Globus pallidus (tissue), 1 donor: ENCODE data around the gene ELL.

Experiments
- DNase-seq: peaks from one replicate; pipeline ENCODE4 v3.0.0-alpha.2; 2015; ENCODE audit warnings: low spot score

The ELL gene

DNA sequence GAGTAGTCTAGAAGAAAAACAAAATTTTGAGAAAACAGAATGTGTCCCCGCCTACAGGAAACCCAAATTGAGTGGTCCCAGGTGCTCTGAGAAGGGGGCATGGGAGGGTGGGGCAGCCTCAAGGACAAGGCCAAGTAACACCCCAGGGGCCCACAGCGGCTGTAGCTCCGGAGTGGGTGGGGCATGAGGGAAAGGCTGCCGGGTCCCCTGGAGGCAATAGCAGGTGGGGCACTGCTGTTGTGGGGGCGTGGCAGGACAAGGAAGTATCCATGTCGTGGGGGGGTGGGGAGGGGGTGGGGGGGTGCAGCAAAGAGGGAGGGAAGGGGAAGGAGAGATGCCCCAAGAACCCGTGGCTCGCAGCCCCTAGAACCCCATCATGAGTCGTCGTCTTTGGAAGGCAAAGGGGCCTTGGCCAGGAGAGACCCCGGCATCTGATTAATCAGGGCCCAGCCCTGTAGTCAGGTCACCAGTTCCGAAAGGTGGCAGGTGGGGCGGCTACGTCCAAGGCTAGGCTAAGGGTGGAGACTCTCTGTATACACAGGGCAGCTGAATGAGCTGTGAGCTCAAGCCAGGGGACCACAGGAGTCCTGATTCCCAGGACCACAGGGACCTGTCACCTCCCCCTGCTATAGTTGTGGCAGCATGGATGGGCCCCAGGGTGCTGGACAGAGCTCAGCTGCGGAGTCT, 76.5 kb downstream of the ELL start:
- DNase-seq: no peak

DNA sequence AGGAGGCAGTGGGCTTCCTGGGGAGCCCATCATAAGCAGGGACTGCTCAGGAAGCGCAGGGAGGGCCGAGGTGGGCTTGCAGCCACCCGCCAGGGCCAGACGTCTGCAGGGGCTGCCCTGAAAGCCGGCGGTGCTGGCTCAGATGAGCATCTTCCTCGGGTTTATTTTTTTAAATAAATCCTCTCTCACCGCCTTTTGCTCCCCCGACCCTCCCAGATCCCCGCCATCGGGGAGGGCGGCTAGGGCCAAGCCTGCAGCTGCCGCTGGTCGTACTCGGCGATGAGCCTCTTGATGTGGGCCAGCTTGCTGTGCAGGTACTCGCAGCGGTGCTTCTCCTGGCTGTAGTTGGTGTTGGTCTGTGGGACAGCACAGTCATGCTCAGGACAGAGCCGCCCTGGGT, 77.4 kb downstream of the ELL start:
- no peak for DNase-seq

DNA sequence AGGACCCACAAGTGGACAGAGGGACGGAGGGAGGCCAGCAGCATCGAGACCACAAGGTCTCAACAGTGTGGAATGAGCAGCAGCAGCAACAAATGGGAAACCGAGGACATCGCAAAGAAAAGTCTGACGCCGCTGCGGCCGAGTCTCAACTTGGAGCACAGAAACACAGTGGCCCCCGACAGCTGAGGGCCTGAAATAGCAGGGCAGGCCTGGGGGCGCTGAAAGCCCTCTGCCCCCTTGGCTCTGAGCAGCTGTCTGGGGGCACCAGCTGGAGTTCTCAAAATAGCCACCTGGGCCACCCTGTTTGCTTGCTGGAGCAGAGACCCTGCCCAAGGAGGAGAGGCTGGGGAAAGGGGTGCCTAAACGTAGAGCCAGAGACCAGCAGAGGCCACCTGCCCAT, 78.0 kb downstream of the ELL start:
- no peak for DNase-seq

DNA sequence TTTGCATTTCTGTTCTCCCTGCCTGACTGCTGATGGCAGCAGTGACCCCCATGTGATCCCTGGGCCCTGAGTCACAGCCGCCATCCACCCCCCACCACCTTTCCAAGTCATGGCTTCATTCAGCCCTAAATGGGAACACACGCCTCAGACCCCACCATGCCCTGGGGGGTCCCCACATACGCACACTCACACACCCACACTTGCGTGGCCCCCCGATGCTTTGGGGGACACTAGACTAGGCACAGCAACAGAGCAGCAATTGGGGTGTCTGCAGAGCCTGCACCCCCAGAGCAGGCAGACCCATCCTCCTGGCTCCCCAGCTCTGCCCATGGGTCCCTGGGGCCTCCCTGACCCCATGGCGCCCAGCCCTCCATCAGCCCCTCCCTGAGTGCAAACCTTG, 78.5 kb downstream of the ELL start:
- no peak for DNase-seq

DNA sequence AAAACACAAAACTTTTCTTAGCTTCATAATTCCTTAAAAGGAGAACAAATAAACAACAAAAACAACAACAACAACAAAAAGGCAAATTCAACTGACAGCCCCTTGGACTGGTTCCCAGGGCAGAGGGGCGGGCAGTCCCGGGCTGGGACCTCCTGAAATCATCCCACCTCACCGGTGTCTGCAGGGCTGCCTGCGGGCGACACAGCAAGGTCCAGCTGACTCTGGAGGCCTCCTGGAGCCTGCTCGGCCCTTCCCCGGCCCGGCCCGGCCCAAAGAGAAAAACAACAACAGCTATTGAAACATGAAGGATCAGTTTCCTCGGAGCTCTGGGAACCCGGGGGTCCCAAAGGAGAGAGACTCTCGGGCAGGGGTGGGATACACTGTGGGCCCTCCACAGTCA, 78.9 kb downstream of the ELL start:
- no peak for DNase-seq

DNA sequence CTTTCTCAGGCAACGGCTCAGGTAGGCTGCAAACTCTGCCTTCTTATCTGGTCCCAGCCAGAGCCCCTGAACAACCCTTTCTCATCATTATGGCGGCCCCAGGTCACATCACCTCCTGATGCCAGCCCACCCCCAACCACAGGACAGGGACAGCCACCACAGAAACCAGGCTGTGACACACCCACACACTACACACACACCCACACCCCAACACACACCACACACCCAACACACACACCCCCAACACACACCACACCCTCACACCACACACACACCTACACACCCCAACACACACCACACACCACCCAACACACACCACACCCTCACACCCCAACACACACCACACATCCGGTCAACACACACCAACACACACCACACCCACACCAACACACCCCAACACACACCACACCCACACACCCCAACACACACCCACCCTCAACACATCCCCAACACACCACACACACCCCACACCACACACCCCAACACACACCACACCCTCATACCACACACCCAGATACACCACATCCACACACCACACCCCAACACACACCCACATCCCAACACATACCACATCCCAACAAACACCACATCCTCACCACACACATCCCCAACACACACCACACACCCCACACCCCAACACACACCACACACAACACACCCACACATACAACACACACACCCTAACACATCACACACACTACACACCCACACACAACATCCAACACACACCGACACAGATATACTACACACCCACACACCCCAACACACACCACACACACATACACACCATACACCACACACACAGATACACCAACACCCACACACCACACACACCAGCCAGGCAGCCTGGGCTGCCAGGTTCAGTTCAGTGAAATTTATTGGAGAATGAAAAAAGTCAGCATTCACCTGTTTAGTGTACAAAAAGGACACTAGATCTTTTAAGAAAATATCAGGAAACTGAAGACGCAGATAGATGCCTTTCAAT, 79.8 kb downstream of the ELL start:
- DNase-seq: no peak

DNA sequence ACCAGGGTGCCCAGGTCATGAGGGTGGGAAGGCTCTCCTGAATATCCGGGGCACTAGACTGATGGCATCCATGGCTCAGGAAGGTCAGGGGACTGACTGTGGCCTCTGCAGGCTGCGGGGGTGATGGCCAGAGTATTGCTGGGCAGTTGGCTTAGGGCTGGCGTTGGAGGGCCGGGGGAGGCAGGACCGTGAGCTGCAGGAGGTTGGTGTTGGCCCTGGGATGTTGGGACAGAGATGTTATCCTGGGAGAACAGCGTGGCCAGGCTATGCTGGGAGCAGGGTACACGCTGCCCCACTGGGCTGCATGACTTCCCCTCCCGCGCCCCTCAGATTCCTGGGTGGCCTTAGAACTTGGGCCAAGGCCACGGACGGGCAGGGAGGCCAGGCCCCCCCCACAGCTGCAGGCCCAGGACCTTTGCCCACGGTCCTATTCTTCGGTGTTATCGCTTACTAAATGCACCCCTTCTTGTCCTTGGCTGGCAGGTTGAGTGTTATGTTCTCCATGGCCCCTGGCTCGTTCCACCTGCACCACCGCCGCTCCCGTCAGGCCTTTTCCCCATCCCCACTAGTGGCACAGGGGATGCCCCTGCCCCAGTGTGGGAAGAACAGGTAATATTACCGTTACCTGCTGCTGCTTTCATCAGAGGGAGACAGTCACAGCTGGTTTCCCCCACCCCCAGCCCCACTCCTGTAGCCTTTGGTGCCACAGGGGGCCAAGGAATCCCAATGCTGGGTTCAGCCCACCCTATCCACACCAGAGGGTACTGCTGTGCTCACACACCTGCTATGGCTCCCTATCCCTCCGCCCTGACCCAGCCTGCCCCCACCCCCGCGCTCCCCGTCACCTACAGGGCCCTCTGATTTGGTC, 80.7 kb downstream of the ELL start:
- DNase-seq: no peak

DNA sequence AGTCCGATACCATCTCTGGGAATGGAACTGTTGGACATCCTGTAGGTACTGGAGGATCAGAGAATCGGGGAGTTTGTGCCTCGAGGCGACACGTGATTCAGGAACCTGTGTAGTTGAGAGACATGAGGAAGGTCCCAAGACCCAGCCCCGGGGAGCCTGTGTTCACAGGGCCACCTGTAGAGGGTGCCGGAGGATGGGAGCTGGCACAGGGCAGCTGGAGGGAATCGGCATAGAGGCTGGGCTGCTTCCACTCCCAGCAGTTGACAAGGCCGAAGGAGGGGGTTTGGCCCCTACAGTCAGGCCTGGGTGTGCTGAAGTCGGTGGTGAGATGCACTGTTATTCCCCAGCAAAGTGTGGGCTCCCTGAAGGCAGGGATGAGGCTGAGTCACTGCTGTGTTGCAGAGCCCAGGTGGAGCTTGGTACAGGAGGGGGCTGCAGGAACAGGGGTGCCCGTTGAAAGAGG, 81.4 kb downstream of the ELL start:
- DNase-seq: no peak

DNA sequence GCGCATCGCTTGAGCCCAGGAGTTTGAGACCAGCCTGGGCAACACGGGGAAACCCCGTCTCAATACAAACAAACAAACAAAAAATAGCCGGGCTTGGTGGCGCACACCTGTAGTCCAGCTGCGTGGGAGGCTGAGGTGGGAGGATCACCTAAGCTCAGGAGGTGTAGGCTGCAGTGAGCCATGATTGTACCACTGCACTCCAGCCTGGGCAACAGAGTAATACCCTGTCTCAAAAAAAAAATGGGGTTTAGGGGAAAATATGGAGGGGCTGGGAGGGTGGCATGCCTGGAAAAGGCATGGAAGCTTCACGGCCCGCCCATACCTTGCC, 82.0 kb downstream of the ELL start:
- DNase-seq: no peak

DNA sequence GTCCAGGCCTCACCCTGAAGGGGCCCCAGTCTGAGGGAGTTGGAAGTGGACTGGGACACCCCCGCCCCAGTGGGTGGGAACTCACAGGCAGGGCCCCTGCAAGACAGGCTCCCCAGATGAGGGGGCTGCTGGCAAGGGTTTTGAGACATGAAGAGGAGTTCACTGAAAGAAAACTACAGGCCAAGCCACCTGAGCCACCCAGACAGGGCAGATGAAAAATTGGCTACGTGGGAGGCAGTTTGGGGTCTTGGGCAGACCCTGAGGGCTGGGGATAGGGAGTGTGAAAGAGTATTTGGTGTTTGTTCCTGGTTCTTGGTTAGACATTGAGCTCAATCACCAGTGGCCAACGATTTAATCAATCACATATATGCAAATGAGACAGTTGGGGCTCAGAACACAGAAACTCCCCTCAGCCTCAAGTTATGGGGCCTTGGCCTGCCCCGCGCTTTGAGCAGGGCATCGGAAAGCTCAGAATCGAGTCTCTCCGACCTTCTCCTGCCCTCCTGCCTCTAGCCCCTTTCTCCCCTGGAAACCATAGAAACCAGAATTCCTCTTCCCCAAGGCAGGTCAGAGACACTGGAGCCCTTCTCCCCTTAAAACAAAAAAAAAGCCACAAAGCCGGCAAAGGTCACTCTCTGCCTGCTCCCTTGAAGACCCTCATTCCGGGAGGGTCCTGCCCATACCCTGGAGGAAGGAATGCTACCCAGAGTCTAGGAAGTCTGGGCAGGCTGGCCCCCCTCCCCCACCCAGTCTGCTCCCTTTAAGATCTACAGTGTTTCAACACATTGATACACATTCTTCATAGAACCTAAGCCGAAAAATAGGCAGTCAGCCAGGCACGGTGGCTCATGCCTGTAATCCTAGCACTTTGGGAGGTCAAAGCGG, 82.6 kb downstream of the ELL start:
- no peak for DNase-seq

DNA sequence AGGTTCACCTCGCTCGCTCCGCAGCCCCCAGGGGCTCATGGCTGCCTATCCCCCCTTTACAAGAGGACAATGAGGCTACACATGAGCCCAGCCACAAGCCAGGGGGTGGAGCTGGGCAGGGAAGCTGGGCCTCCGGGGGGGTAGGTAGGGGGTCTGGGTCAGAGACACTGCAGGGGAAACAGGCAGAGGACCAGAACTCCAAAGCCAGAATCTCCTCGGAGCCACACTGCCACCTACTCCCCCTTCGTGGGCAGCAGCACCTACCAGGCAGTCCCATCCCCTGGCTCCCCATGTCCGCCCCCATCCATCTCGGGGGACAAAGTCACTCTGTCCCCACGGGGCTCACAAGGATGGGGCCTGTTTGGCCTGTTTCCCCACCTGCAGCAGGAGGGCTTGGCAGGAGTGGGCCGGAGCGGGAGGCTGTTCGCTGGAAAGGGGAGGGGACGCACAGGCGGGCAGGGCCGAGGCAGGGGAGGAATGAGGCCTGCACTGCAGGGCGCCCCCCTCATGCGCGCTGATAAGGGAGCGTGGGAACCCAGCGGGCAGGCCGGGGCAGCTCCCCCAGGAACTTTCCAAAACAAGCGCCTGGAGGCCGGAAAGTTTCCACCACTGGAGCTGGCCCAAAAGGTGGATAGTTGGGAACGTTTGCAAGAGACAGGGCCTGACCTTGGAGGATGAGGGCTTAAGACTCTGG, 83.4 kb downstream of the ELL start:
- no peak for DNase-seq

DNA sequence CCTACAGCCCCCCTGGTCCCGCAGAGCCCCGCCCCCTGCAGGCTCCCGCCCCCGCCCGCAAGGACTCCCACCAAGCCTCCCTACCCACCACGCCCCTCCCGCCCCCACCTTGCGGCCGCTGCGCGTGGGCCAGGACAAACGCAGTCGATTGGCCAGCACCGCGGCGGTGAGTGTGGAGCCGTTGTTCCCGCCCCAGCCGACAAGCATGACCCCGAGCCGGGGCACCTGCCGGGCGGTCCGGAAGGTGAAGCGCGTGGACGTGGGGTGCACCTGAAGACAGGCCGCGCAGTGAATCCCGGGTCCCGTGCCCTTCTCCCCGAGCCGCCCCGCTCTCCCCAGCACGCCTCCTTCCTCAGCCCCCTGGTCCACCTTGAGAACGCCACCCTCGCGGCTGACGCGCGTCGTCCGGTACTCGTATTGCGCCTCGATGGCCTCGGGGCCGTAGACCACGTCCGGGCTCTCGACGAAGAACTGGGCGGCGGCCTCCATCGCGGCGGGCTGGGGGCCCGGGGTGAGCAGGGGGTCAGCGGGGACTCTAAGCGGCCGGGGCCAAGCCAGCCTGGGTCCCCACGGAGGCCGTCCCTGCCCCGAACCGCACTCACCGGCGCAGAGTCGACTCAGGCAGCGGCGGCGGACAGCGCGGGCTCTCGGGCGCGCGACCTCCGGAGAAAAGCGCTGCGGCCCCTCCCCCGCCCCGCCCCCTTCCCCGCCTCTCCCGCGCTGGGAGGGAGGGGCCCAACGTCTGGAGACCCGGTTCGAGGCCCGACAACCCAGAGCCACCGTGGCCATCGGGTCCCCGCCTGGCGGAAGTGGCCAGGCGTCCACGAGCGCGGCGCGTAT, 84.2 kb downstream of the ELL start, which contains the start of gene ISYNA1:
ISYNA1 (minus strand) TSS at position 643 of the 840 bp plus-strand sequence; CDS start at position 489, 154 bp downstream.
- DNase-seq: no peak

DNA sequence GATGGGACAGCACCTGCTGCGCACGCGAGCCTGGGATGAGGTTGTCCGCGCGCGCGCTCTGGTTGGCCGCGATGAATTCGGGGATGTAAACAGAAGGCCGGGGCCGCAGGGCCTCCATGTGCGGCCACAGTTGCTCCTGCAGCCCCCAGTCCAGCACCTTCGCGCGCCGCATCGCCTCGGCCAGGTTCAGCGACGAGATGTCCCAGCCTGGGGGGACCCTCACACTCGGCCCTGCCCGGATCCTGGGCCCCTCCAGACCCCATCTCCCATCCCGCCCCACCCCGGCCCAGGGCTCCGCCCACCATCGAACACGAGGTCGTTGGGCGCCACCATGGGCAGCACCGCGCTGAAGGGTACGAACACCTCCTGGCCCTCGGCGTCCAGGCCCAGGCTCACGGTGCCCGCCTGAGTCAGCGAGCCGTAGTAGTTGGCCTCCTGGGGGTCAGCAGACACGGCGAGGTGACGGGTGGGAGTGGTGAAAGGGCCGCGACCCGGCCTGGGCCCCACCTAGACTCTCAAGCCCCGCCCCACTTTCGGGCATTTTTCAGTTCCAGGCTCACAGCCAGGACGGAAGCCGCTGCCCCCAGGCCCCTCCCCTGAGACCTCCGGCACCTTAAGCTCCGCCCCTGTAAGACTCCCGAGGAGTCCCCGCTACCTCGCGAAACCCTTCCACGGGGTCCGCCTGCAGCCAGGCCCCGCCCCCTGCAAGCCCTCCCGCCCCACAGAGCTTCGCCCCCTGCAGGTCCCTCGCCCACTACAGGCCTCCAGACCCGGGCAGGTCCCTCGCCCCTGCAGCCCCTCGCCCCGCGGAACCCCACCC, 85.0 kb downstream of the ELL start:
- no peak for DNase-seq

DNA sequence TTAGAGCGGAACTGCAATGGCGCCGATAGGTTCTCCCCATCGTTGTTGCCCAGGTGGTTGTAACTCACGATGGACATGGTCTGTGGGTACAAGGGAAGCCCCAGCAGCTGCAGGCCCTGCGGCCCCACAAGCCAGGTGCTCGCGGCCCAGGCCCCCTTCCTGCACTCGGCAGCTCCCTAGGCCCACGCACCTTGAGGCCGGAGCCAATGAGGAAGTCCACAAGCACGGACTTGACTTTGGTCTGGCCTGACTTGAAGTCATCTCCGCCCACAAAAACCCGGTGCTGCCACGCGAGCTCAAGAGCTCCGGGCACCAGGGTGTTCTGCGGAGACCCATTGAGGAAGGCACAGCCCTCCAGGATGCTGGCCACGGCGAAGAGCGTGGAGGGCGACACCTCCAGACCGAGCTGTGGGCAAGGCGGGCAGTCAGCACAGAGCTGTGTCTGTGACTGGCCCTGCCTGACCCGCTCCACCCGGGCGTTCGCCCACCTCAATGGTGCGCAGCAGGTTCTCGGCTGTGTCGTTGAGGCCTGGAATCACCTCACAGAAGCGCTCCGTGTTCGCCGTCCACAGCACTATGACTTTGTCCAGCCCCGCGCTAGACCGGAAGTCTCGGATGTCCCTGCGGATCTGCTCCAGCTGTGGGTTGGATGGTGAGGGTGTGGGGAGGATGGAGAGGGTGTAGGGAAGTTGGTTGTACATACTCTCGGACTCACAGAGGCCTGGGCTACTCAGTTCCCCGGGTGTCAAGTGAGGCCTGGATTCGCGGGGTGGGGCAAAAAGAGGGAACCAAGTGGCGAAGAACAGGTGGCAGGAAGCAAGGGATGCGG, 85.8 kb downstream of the ELL start:
- no peak for DNase-seq

DNA sequence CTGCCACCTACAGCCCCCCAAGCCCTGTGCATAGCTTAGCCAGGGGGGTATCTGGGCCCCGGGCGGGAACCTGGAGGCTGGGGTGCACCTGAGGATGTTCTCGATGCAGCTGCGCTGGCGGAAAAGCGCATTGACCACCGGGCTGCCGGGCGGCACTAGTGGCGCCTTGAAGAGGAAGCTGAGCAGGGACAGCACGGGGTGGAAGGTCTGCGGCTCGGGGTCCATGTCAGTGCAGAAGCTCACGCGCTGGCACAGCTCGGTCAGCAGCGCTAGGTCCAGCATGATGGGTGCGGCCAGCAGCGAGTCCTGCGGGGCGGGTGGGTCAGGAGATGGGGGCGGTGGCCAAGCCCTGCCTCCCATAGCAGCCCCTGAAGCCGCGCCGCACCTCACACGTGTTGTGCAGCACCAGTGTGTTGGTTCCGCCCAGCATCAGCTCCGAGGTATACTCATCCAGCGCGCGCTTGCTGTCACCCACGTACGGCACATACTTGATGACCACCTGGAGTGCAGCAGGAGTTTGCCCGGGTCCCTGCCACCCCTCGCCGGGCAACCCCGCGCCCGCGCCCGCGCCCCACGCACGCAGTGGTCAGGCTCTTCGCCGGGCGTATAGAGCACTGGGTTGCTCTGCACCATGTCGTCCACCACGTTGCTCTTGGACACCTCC, 86.6 kb downstream of the ELL start:
- no peak for DNase-seq

DNA sequence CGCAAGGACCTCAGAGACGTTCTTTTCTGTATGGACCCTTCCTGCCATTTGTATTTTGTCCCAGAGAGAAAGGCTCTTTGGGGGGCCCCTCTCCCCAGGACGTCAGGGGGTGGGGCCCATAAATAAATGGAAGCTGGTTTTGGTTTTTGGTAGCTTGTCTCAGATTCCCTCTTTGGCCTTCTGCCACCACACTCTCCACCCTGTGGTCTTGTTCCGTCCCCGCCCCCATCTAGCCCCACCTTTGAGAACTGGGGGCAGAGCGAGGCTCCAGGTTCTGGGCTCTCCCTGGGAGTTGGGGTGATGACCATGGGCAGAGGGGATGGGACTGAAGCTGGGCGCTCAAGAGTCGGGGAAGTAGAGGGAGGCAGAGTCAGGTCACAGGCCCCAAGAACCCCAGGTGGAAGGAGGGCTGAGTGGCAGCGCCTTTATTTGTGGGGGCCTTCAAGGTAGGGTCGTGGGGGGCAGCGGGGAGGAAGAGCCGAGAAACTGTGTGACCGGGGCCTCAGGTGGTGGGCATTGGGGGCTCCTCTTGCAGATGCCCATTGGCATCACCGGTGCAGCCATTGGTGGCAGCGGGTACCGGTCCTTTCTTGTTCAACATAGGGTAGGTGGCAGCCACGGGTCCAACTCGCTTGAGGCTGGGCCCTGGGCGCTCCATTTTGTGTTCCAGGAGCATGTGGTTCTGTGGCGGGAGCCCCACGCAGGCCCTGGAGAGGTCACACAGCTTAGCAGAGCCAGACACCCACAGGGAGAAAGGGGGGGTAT, 87.3 kb downstream of the ELL start:
- DNase-seq: no peak
